Ishikawa (cell line): ENCODE measurements around the gene ATP2C2.

Experiments
- CEBPB ChIP-seq: IDR thresholded peaks from 2 replicates; pipeline ENCODE4 v1.6.1; 2012
- CREB1 ChIP-seq: IDR thresholded peaks from 2 replicates; pipeline ENCODE4 v1.6.1; 2012; ENCODE audit warnings: low read depth
- EGR1 ChIP-seq: IDR thresholded peaks from 2 replicates; pipeline ENCODE4 v1.6.1; 2012
- EP300 ChIP-seq: IDR thresholded peaks from 2 replicates; pipeline ENCODE4 v1.6.1; 2012; ENCODE audit warnings: borderline replicate concordance
- FOXM1 ChIP-seq: IDR thresholded peaks from 2 replicates; pipeline ENCODE4 v1.6.1; 2012; ENCODE audit warnings: low read depth, borderline replicate concordance
- NFIC ChIP-seq: IDR thresholded peaks from 2 replicates; pipeline ENCODE4 v1.6.1; 2012
- RAD21 ChIP-seq: IDR thresholded peaks from 2 replicates; pipeline ENCODE4 v1.6.1; 2012; ENCODE audit warnings: low read depth
- TAF1 ChIP-seq: IDR thresholded peaks from 2 replicates; pipeline ENCODE4 v1.6.1; 2012; ENCODE audit warnings: low read depth, mild to moderate bottlenecking
- TCF12 ChIP-seq: IDR thresholded peaks from 2 replicates; pipeline ENCODE4 v1.6.1; 2012; ENCODE audit warnings: low read depth
- TEAD4 ChIP-seq: IDR thresholded peaks from 2 replicates; pipeline ENCODE4 v1.6.1; 2012
- YY1 ChIP-seq: IDR thresholded peaks from 2 replicates; pipeline ENCODE4 v1.6.1; 2012; ENCODE audit warnings: low read depth
- ZBTB7A ChIP-seq: IDR thresholded peaks from 2 replicates; pipeline ENCODE4 v1.6.1; 2012; ENCODE audit warnings: low read depth
- TF ChIP-seq, protein P1 (sequence below): IDR thresholded peaks from 2 replicates; pipeline ENCODE4 v1.6.1; 2012
- TF ChIP-seq, protein P2 (sequence below): IDR thresholded peaks from 2 replicates; pipeline ENCODE4 v1.6.1; 2012; ENCODE audit warnings: low read depth, mild to moderate bottlenecking
- TF ChIP-seq, protein P3 (sequence below): IDR thresholded peaks from 2 replicates; pipeline ENCODE4 v1.6.1; 2012

Gene ATP2C2

DNA sequence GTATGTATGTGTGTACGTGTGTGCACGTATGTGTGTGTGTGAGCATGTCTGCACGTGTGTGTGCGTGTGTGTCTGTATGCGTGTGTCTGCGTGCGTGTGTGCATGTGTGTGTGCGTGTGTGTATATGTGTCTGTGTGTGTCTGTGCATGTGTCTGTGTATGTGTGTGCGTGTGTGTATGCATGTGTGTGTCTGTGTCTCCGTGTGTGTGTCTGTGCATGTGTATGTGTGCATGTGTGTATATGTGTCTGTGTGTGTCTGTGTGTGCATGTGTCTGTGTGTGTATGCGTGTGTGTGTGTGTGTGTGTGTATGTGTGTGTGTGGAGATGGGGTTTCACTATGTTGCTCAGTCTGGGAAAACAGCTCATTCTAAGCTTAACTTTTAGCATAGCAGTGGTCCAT, 43.9 kb downstream of the ATP2C2 start:
- no peak for TF ChIP-seq CREB1
- TF ChIP-seq RAD21: no peak
- no peak for TF ChIP-seq TAF1
- no peak for TF ChIP-seq TEAD4
- TF ChIP-seq CEBPB: no peak
- TF ChIP-seq, protein P1, sequence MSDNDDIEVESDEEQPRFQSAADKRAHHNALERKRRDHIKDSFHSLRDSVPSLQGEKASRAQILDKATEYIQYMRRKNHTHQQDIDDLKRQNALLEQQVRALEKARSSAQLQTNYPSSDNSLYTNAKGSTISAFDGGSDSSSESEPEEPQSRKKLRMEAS: no peak
- no peak for TF ChIP-seq EP300
- TF ChIP-seq EGR1: no peak
- TF ChIP-seq, protein P2, sequence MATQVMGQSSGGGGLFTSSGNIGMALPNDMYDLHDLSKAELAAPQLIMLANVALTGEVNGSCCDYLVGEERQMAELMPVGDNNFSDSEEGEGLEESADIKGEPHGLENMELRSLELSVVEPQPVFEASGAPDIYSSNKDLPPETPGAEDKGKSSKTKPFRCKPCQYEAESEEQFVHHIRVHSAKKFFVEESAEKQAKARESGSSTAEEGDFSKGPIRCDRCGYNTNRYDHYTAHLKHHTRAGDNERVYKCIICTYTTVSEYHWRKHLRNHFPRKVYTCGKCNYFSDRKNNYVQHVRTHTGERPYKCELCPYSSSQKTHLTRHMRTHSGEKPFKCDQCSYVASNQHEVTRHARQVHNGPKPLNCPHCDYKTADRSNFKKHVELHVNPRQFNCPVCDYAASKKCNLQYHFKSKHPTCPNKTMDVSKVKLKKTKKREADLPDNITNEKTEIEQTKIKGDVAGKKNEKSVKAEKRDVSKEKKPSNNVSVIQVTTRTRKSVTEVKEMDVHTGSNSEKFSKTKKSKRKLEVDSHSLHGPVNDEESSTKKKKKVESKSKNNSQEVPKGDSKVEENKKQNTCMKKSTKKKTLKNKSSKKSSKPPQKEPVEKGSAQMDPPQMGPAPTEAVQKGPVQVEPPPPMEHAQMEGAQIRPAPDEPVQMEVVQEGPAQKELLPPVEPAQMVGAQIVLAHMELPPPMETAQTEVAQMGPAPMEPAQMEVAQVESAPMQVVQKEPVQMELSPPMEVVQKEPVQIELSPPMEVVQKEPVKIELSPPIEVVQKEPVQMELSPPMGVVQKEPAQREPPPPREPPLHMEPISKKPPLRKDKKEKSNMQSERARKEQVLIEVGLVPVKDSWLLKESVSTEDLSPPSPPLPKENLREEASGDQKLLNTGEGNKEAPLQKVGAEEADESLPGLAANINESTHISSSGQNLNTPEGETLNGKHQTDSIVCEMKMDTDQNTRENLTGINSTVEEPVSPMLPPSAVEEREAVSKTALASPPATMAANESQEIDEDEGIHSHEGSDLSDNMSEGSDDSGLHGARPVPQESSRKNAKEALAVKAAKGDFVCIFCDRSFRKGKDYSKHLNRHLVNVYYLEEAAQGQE: no peak
- no peak for TF ChIP-seq NFIC
- TF ChIP-seq, protein P3, sequence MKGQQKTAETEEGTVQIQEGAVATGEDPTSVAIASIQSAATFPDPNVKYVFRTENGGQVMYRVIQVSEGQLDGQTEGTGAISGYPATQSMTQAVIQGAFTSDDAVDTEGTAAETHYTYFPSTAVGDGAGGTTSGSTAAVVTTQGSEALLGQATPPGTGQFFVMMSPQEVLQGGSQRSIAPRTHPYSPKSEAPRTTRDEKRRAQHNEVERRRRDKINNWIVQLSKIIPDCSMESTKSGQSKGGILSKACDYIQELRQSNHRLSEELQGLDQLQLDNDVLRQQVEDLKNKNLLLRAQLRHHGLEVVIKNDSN: no peak
- TF ChIP-seq TCF12: no peak
- no peak for TF ChIP-seq YY1
- TF ChIP-seq FOXM1: no peak
- no peak for TF ChIP-seq ZBTB7A

DNA sequence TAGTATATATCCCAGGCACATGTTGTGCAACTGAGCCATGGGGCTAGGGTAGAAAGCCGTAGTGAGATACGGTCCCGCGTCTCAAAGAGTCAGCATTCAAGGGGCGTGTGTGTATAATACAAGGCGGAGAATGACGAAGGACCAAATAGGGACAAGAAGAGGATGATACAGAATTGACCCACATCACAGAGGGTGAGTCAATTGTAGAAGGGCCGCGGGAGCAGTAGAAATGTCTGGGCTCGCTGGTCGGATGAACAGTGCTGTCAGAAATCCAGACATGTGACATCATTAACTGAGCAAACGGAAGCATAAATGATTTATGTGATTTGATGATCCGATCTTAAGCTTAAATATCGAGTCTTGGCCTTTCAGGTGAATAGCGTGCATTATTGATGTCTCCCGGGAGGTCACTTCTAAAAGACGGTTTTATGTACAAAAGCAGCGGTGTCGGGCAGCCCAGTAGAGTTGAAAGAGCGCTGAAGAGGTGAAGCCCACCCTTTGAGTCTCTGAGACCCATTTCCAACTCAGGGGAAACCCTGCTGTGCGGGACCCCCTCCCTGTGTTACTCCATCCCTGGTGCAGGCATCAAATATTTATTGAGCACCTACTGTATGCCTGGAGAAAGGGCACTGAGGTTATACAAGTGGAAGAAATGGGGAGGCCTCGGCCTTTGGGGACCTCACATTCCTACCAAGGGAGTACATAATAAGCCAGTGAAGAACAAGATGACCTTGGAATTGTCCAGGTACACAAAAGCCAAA, 45.1 kb downstream of the ATP2C2 start:
- no peak for TF ChIP-seq NFIC
- no peak for TF ChIP-seq FOXM1
- no peak for TF ChIP-seq EP300
- no peak for TF ChIP-seq CREB1
- TF ChIP-seq ZBTB7A: no peak
- no peak for TF ChIP-seq EGR1
- TF ChIP-seq TCF12: no peak

DNA sequence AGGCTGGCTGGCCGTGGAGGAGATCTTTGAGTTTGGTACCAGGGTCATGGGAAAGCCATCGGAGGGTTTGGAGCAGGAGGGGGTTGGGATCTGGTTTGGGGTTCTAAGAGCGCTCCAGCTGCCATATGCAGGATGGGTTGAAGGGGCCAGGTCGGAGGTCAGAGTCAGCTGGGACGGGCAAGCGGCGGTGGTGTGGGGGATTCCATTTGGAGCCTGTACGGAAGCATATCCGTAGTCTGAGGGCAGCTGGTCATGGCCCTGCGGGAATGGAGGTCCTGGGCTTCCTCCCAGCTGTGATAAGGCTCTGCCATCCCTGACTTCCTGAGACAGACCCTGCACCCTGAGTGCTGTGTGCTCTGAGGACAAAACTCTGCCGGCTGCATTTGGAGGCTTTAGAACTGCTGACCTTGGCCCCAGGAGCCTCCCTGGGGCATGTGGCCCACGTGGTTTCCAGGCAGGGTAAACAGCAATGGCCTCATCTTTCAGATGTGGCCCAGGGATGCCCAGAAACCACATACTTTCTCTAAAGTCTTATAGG, 46.5 kb downstream of the ATP2C2 start:
- TF ChIP-seq FOXM1: no peak
- no peak for TF ChIP-seq CREB1
- TF ChIP-seq RAD21: no peak
- TF ChIP-seq EP300: no peak
- TF ChIP-seq NFIC: no peak
- TF ChIP-seq, protein P1: no peak
- TF ChIP-seq, protein P3: no peak
- no peak for TF ChIP-seq EGR1
- no peak for TF ChIP-seq CEBPB
- TF ChIP-seq ZBTB7A: no peak

DNA sequence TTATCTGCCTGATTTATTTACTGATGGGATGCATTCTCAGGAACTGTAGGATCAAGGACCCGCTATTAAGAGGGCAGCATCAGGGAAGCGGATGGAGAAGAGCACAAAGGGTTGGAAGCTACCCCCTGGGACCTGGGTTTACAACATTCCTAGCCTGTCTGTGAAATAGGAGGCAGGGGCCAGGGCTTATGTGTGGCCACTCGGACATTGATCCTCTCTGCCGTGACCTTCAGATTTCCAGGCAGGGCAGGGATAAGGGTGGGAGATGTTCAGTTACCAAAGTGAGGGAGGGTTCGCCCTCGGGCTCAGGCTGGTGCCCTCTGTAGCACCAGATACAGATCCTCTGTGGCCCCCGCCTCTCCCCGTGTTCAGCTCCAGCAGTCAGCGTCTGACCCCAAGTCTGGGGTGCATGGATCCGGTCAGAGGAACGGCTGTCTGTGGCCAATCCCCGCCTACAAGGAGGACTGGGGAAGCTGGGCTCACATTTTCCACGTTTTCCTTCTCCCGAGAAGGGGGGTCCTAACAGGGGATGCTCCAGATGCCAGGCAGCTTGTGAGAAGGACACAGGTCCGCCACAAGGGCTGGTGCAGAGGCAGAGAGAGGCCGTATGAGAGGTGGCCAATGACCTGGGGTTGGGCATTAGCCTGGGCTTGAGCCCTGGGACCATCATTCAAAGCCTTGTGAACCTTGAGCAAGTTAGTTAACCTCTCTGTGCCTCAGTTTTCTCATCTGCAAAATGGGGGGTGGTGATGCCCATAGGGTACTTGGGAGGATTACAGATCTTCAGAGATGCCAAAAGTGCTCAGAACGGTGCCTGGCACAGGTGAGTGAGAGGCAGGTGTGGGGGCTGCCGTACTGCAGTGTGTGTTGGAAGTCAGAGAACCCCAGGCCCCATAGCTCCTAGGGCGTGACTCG, 48.3 kb downstream of the ATP2C2 start:
- TF ChIP-seq YY1: no peak
- TF ChIP-seq TAF1: no peak
- TF ChIP-seq CREB1: no peak
- no peak for TF ChIP-seq TCF12
- no peak for TF ChIP-seq RAD21
- TF ChIP-seq NFIC: no peak
- TF ChIP-seq, protein P2: no peak
- no peak for TF ChIP-seq FOXM1
- no peak for TF ChIP-seq ZBTB7A
- TF ChIP-seq, protein P1: no peak
- no peak for TF ChIP-seq EP300
- TF ChIP-seq TEAD4: no peak
- TF ChIP-seq EGR1: no peak
- no peak for TF ChIP-seq CEBPB
- TF ChIP-seq, protein P3: no peak
